Stimulated activated CD8-positive, alpha-beta memory T cell treated with anti-CD3 and anti-CD28 coated beads, Interleukin-2, amount 100 ng/mL, for 1 hour (primary cell): ENCODE data around the gene OOSP2.
"Not testable (repeated sequence)": the region's sequence is repeated elsewhere in the genome, so short reads cannot be mapped to it uniquely, and the experiment has no call there.

Experiments
- DNase-seq, 2 donors: peaks; one replicate each; pipeline ENCODE4 v3.0.0-alpha.2; 2020; ENCODE audit warnings: low read depth in 2 of 2

Gene OOSP2

GRCh38 chr11:60040109-60040508, at the start of gene OOSP2:
TSS of gene OOSP2 (plus strand) at chr11:60040409. CDS start at chr11:60040460, 51 bp downstream.
- no peak for DNase-seq

GRCh38 chr11:59990421-59990820, 49.8 kb upstream of the OOSP2 start:
- no peak for DNase-seq

GRCh38 chr11:59992425-59992824, 47.8 kb upstream of the OOSP2 start:
- DNase-seq, result no peak

GRCh38 chr11:59997800-59998199, 42.4 kb upstream of the OOSP2 start:
- no peak for DNase-seq

- no peak for DNase-seq
Measured at GRCh38 chr11:59999691-60000090, 40.5 kb upstream of the OOSP2 start.

- no peak for DNase-seq
Measured at GRCh38 chr11:60003729-60004128, 36.5 kb upstream of the OOSP2 start.

GRCh38 chr11:60005360-60005759, 34.8 kb upstream of the OOSP2 start:
- DNase-seq, result no peak

- no peak for DNase-seq
Measured at GRCh38 chr11:60016881-60017280, 23.3 kb upstream of the OOSP2 start, which contains the start of gene OOSP4B. TSS of gene OOSP4B (plus strand) at chr11:60017181.

- no peak for DNase-seq
Measured at GRCh38 chr11:60018058-60018457, 22.2 kb upstream of the OOSP2 start.

GRCh38 chr11:60020376-60020775, 19.8 kb upstream of the OOSP2 start:
- not testable (repeated sequence) for DNase-seq

- DNase-seq, result no peak
Measured at GRCh38 chr11:60029015-60029632, 11.1 kb upstream of the OOSP2 start.

- DNase-seq, result not testable (repeated sequence)
Measured at GRCh38 chr11:60050422-60050821, 10.2 kb downstream of the OOSP2 start.

- not testable (repeated sequence) for DNase-seq
Measured at GRCh38 chr11:60050839-60051238, 10.6 kb downstream of the OOSP2 start.

GRCh38 chr11:60056349-60056969, 16.2 kb downstream of the OOSP2 start, which contains the start of gene MS4A3:
TSS of gene MS4A3 (plus strand) at chr11:60056665. CDS start at chr11:60061161, 4,496 bp downstream.
- DNase-seq, result no peak

- no peak for DNase-seq
Measured at GRCh38 chr11:60059052-60059451, 18.8 kb downstream of the OOSP2 start.

GRCh38 chr11:60059521-60060240, 19.5 kb downstream of the OOSP2 start:
- DNase-seq, result no peak

GRCh38 chr11:60064111-60064510, 23.9 kb downstream of the OOSP2 start:
- no peak for DNase-seq

GRCh38 chr11:60065801-60066200, 25.6 kb downstream of the OOSP2 start:
- DNase-seq, result no peak

GRCh38 chr11:60069450-60069849, 29.2 kb downstream of the OOSP2 start:
- DNase-seq, result no peak

GRCh38 chr11:60071644-60072043, 31.4 kb downstream of the OOSP2 start:
- not testable (repeated sequence) for DNase-seq

GRCh38 chr11:60077216-60077817, 37.1 kb downstream of the OOSP2 start:
- DNase-seq, result no peak

- DNase-seq, result no peak
Measured at GRCh38 chr11:60077981-60078380, 37.8 kb downstream of the OOSP2 start.
